Type B pancreatic cell (in vitro differentiated cells): Measurements from ENCODE around the gene GEMIN5. TPM values are rescaled to one million over a fixed set of nuclear protein-coding genes. Genes with fewer than 3 reads are reported as not detected.

Experiments
- DNase-seq: peaks from one replicate; pipeline ENCODE4 v3.0.0; 2021; ENCODE audit warnings: mixed read lengths; ENCODE audit not compliant: unreplicated experiment; ENCODE audit errors: extremely low spot score
- H3K27ac Mint-ChIP-seq: 2 replicates; pipeline ENCODE4 v1.8.0; 2021; ENCODE audit warnings: mild to moderate bottlenecking, mixed read lengths
- H3K27me3 Mint-ChIP-seq: 2 replicates; pipeline ENCODE4 v1.8.0; 2021; ENCODE audit warnings: mixed read lengths
- H3K36me3 Mint-ChIP-seq: 2 replicates; pipeline ENCODE4 v1.8.0; 2021; ENCODE audit warnings: mixed read lengths
- H3K4me1 Mint-ChIP-seq: one replicate; pipeline ENCODE4 v1.8.0; 2021; ENCODE audit warnings: mixed read lengths; ENCODE audit not compliant: unreplicated experiment
- H3K4me3 Mint-ChIP-seq: 2 replicates; pipeline ENCODE4 v1.8.0; 2021; ENCODE audit warnings: mild to moderate bottlenecking, mixed read lengths
- H3K9me3 Mint-ChIP-seq: 2 replicates; pipeline ENCODE4 v1.8.0; 2021; ENCODE audit warnings: mixed read lengths
- CTCF ChIP-seq: fragments of 200-600 bp; sonication (generic); conservative IDR thresholded peaks from 2 replicates; pipeline ENCODE4 v1.5.0; 2021; ENCODE audit warnings: antibody characterized with exemption, mild to moderate bottlenecking
- total RNA-seq: library from RNA; stranded (reverse); gene quantifications from 2 replicates; pipeline ENCODE4 v1.2.1, GENCODE V29; 2021; ENCODE audit warnings: low replicate concordance

GEMIN5 gene
- total RNA-seq, 1 donor from 2014 or later: 22.5 TPM

GRCh38 chr5:154850255-154851062, 87.6 kb downstream of the GEMIN5 start, which contains the start of gene FAXDC2:
Gene FAXDC2, minus strand, starts transcription at chr5:154850603. Its CDS starts 12,425 bp downstream, at chr5:154838178.
- Mint-ChIP-seq H3K4me3 (peak within 1 kb of the TSS; percentile 94), H3K9me3 (no peaks in the 10 kb centered on the region), H3K27me3 (no peaks in the 10 kb centered on the region), H3K4me1 (peaks cover 26% of the 10 kb centered on the region), H3K36me3 (no peaks in the 10 kb centered on the region), H3K27ac (peak within 1 kb of the TSS; percentile 95)
- TF ChIP-seq CTCF: no peak
- peak; percentile 72 for DNase-seq

GRCh38 chr5:154849791-154850201, 88.2 kb downstream of the GEMIN5 start:
- H3K27me3 Mint-ChIP-seq: no peaks in the 10 kb centered on the region
- H3K27ac Mint-ChIP-seq: peak overlapping the region; percentile 95
- DNase-seq: no peak
- TF ChIP-seq CTCF: no peak
- H3K9me3 Mint-ChIP-seq: no peaks in the 10 kb centered on the region
- no peaks in the 10 kb centered on the region for H3K36me3 Mint-ChIP-seq
- H3K4me1 Mint-ChIP-seq: peaks cover 32% of the 10 kb centered on the region
- H3K4me3 Mint-ChIP-seq: peak overlapping the region; percentile 94

- H3K27me3 Mint-ChIP-seq: no peaks in the 10 kb centered on the region
These were observed 88.7 kb downstream of the GEMIN5 start for GRCh38 chr5:154849264-154849785.

GRCh38 chr5:154844809-154845208, 93.2 kb downstream of the GEMIN5 start:
- Mint-ChIP-seq H3K27ac (no peak overlapping the region), H3K27me3 (no peaks in the 10 kb centered on the region), H3K36me3 (no peaks in the 10 kb centered on the region), H3K4me1 (peaks cover 24% of the 10 kb centered on the region), H3K9me3 (no peaks in the 10 kb centered on the region), H3K4me3 (no peak overlapping the region)
- DNase-seq: no peak
- TF ChIP-seq CTCF: no peak

More at GRCh38 chr5:154849264-154849785, 88.7 kb downstream of the GEMIN5 start:
- no peak for DNase-seq
- no peaks in the 10 kb centered on the region for H3K36me3 Mint-ChIP-seq
- peak overlapping the region; percentile 95 for H3K27ac Mint-ChIP-seq
- no peaks in the 10 kb centered on the region for H3K9me3 Mint-ChIP-seq
- peak overlapping the region; percentile 94 for H3K4me3 Mint-ChIP-seq
- TF ChIP-seq CTCF: no peak
- H3K4me1 Mint-ChIP-seq: peaks cover 35% of the 10 kb centered on the region

- H3K4me3 Mint-ChIP-seq: no peak overlapping the region
- H3K9me3 Mint-ChIP-seq: no peaks in the 10 kb centered on the region
- no peaks in the 10 kb centered on the region for H3K27me3 Mint-ChIP-seq
- H3K27ac Mint-ChIP-seq: no peak overlapping the region
- no peak for TF ChIP-seq CTCF
- peaks cover 3% of the 10 kb centered on the region for H3K36me3 Mint-ChIP-seq
- no peak for DNase-seq
- peaks cover 17% of the 10 kb centered on the region for H3K4me1 Mint-ChIP-seq
These were observed 95.1 kb downstream of the GEMIN5 start for GRCh38 chr5:154842689-154843530.
